GM12892 (cell line): ENCODE data around the gene ARHGEF33.

ENCODE experiments used
- POLR2A ChIP-seq: IDR thresholded peaks from 2 replicates; pipeline ENCODE4 v1.6.1; 2011; ENCODE audit warnings: low read depth, low read length, control low read depth
- POLR2AphosphoS5 ChIP-seq: IDR thresholded peaks from 2 replicates; pipeline ENCODE4 v1.6.1; 2011; ENCODE audit warnings: low read depth, low read length, control low read depth
- TAF1 ChIP-seq: IDR thresholded peaks from 2 replicates; pipeline ENCODE4 v1.6.1; 2011; ENCODE audit warnings: low read depth, mild to moderate bottlenecking, control low read depth, low read length, borderline replicate concordance

GRCh38 chr2:38982498-38982897 is 92.8 kb downstream of the ARHGEF33 start:
- TF ChIP-seq POLR2AphosphoS5 (no peak), POLR2A (no peak), TAF1 (no peak)
